Spleen (tissue), 7 donors: ENCODE data around the gene POLR2J.
"Not testable (repeated sequence)": the region's sequence is repeated elsewhere in the genome, so short reads cannot be mapped to it uniquely, and the experiment has no call there.

Experiments used
- CTCF ChIP-seq, 11 experiments: fragments of 200-600 bp in 7 of 11; fragments of 450-650 bp in 4 of 11; sonication (generic) in 4 of 11; IDR thresholded peaks in 8 of 11; conservative IDR thresholded peaks in 3 of 11; 1 replicate in 7 of 11; 2 replicates in 4 of 11; pipeline versions ENCODE4 v1.4.0 to v1.8.0; 2016 to 2021; ENCODE audit warnings: antibody characterized with exemption in 11 of 11, inconsistent platforms in 4 of 11, mild to moderate bottlenecking in 1 of 11
- POLR2AphosphoS5 ChIP-seq, 3 donors: sonication (generic); formaldehyde crosslinking; IDR thresholded peaks; one replicate each; pipeline ENCODE4 v1.5.1; 2017; ENCODE audit warnings: antibody characterized with exemption in 3 of 3
- donor health status: DM: no; HTN: no; CAD: no; lungs with moderate emphysema.
- donor health status: DM: no; HTN: no; CAD: no.
- donor health status: DM: no; HTN: no; CAD: no.

- not testable (repeated sequence) for TF ChIP-seq CTCF (IDR thresholded peaks at IDR 0.05 in 8 of 11, conservative IDR thresholded peaks at IDR 0.05 in 3 of 11); POLR2AphosphoS5 (IDR thresholded peaks at IDR 0.05)
Observed at GRCh38 chr7:102481962-102482361, 3.2 kb upstream of the POLR2J start.
